Measurements from ENCODE around the gene GPC6. TPM values are rescaled to one million over a fixed set of nuclear protein-coding genes. Genes with fewer than 3 reads are reported as not detected.
"Not testable (repeated sequence)": the region's sequence is repeated elsewhere in the genome, so short reads cannot be mapped to it uniquely, and the experiment has no call there.

The GPC6 gene
- total RNA-seq, 3 donors from 2014 or later = 0.03 to 0.08 TPM; not detected in 1

DNA sequence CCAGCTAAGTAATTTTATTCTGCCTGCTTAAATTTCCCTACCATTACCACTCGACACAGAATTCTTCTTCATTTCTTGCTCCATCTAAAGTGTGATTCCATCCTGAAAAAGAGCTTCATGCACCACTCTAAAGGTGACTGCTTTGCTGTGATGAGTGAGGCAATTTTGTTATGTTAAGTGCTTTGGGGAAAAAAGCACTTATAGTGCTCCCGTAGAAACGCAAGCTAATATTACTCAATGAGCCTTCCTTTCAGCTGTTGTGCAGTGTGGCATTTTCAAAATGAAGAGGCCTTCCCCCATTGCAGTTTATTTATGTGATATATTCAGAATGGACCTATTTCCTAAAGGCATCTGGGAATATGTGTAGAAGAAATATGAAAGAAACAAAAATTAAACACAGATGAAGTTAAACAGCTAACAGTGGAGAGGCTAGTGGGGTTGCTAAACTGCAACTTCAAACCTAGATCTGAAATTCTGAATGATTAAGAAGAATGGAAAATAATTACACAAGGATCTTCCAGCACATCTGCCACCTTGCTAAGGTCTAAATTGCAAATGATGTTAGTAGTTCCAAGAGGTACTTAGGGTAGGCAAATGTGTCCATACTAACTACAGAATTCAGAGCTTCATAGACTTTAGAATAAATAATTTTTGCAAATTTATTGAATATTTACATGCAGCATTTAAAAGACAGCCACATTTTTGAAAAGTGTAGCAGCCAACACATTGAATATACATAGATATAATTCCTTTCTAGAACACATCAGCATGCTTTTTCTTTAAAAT is 1041.2 kb downstream of the GPC6 start:
- ATAC-seq = no peak
- Mint-ChIP-seq H3K9me3 (no peaks in the 10 kb centered on the region), H3K4me1 (ENCODE audit: low read depth) (no peaks in the 10 kb centered on the region), H3K36me3 (ENCODE audit: insufficient read depth) (no peaks in the 10 kb centered on the region), H3K4me3 (no peak overlapping the region), H3K27me3 (ENCODE audit: low read depth) (no peaks in the 10 kb centered on the region)
- no peak for DNase-seq

DNA sequence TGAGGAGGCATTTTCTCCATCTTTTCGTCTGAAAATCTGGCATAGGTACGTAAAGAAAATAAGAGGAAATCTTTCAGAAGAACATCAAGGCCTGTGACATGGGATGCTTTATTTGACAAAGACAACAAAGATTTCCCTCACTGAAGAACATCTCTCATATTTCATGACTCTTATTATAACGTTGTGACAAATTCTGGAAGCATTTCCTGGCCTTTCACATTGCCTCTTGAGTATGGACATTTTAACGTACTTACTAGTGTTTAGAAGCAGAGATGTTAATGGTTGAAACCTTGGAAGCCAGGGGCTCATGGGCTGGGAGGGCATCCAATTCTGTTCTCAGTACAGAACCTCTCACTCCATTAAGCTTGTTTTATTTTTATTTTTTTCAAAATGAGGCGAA is 1042.1 kb downstream of the GPC6 start:
- Mint-ChIP-seq H3K4me1 (ENCODE audit: low read depth) (no peaks in the 10 kb centered on the region), H3K27me3 (ENCODE audit: low read depth) (no peaks in the 10 kb centered on the region), H3K4me3 (no peak overlapping the region), H3K9me3 (no peaks in the 10 kb centered on the region), H3K36me3 (ENCODE audit: insufficient read depth) (no peaks in the 10 kb centered on the region)
- no peak for ATAC-seq
- no peak for DNase-seq

DNA sequence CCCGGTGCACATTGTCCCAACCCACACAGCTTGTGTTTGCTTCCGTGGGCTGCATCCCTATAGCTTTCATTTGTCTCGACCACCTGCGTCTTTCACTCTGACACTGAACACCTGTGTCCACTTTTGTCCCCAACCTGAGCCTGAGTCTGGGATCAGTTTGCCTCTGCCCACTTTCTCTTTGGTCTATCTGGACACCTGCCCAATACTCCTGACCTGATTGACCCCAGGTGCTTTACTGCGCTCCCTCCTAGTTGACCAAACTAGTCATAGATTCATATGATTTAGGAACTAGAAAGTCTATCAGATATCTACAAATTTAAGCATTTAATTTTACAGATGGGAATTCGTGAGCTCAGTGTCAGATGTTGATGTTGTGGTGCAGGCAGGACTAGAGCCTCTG is 1043.0 kb downstream of the GPC6 start:
- no peak for ATAC-seq
- Mint-ChIP-seq H3K4me3 (no peak overlapping the region), H3K9me3 (no peaks in the 10 kb centered on the region), H3K36me3 (ENCODE audit: insufficient read depth) (no peaks in the 10 kb centered on the region), H3K4me1 (ENCODE audit: low read depth) (no peaks in the 10 kb centered on the region), H3K27me3 (ENCODE audit: low read depth) (no peaks in the 10 kb centered on the region)
- DNase-seq = no peak

DNA sequence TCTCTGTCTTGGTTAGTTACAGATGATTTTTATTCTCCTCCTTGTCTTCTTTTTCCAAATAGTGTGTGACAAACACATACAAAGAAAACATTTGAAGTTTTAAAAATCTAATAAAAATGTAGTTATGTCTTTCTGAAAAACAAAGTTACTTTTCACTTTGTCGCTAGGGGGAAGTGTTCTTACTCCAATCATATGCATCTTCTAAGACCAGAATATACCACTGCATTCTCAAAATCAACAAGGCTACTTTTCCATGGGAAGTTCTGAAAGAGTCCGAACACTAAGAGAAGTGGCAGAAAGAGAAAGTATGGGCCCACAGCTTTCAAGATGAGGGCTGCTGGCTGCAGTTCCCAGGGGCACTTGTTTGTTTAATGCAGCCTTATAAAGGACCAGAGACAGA is 1043.9 kb downstream of the GPC6 start:
- no peaks in the 10 kb centered on the region for H3K27me3 Mint-ChIP-seq (ENCODE audit: low read depth)
- H3K9me3 Mint-ChIP-seq = no peaks in the 10 kb centered on the region
- H3K4me3 Mint-ChIP-seq = no peak overlapping the region
- ATAC-seq = no peak
- no peaks in the 10 kb centered on the region for H3K36me3 Mint-ChIP-seq (ENCODE audit: insufficient read depth)
- DNase-seq = no peak
- H3K4me1 Mint-ChIP-seq (ENCODE audit: low read depth) = no peaks in the 10 kb centered on the region

DNA sequence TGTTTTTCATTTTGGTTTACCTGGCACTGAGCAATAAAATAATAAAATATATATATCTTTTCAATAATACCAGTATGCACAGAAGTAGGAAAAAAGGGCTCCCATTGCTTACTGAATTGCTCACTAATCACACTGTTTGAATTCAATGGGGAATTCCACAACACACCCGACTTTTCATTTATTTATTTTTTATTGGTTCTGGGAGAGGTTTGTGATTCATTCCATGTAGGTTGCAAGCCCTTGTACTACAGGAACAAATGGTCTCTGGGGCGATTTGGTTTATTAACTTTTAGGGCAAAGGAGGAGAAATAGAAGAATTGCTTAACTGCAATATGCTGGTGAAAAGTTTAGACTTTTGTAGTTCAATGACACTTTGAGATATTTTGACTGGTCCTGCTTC is 1045.4 kb downstream of the GPC6 start:
- no peaks in the 10 kb centered on the region for H3K36me3 Mint-ChIP-seq (ENCODE audit: insufficient read depth)
- no peaks in the 10 kb centered on the region for H3K4me1 Mint-ChIP-seq (ENCODE audit: low read depth)
- no peaks in the 10 kb centered on the region for H3K9me3 Mint-ChIP-seq
- DNase-seq = no peak
- no peak for ATAC-seq
- H3K4me3 Mint-ChIP-seq = no peak overlapping the region
- no peaks in the 10 kb centered on the region for H3K27me3 Mint-ChIP-seq (ENCODE audit: low read depth)

DNA sequence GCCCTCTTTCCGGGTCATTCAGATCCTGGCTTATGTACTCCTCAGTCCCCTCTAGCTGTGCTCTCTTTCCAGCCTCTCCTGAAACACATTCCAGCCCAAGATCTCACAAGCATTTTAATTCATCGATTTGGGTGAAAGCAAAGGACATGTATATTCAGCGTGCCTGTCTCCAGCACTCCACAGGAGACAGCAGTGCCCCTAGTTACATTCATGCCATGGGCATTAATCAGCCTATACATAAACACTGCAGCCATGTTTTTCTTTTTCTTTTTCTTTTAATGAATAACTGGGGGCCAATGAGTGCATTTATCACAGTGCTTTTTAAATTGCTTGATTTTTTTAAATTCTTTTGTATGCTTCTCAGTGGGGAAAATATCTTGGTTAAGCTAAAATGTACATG is 1053.7 kb downstream of the GPC6 start:
- Mint-ChIP-seq H3K4me3 (no peak overlapping the region), H3K9me3 (peaks cover 11% of the 10 kb centered on the region), H3K4me1 (ENCODE audit: low read depth) (no peaks in the 10 kb centered on the region), H3K27me3 (ENCODE audit: low read depth) (peaks cover 14% of the 10 kb centered on the region), H3K36me3 (ENCODE audit: insufficient read depth) (no peaks in the 10 kb centered on the region)
- ATAC-seq = no peak
- no peak for DNase-seq

DNA sequence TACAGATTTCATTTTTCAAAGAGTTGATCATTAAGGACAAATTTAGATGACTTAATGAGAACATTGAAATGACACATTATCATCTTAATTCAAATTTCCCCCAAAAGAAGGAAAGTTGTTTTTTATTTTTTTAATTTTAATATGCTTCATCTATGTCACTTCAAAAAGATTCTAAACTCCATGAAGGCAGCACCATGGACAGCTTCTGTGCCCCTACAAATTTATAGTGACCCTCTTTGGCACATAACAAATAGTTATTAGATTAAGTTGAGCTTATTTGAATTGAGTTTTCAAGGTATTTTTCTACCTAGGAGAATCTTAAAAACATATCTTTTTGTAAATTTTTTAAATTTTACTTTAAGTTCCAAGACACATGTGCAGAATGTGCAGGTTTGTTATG is 1054.2 kb downstream of the GPC6 start:
- no peaks in the 10 kb centered on the region for H3K36me3 Mint-ChIP-seq (ENCODE audit: insufficient read depth)
- no peak for ATAC-seq
- H3K9me3 Mint-ChIP-seq = peaks cover 11% of the 10 kb centered on the region
- no peaks in the 10 kb centered on the region for H3K4me1 Mint-ChIP-seq (ENCODE audit: low read depth)
- H3K27me3 Mint-ChIP-seq (ENCODE audit: low read depth) = peaks cover 14% of the 10 kb centered on the region
- no peak overlapping the region for H3K4me3 Mint-ChIP-seq
- DNase-seq = no peak

DNA sequence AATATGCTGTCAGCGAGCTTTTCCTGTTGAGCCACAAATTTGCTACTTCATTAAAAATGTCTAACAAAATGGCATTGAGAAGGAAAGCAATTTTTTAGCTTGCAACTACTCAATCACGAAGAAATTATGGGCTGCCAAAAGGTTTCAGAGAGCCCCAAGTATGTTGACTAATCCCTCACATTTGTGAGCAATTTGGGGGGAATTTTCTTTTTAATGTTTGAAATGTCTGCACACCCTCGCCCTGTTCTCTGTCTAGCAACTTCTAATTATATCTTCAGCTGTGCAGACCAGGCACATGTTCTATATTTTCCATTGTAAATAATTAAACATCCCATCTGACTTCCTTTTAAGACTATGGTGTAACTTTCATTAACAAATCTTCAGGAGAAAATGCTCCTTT is 1060.0 kb downstream of the GPC6 start:
- DNase-seq (no peak), ATAC-seq (no peak)
- peaks cover 1% of the 10 kb centered on the region for H3K27me3 Mint-ChIP-seq (ENCODE audit: low read depth)
- no peaks in the 10 kb centered on the region for H3K4me1 Mint-ChIP-seq (ENCODE audit: low read depth)
- H3K36me3 Mint-ChIP-seq (ENCODE audit: insufficient read depth) = no peaks in the 10 kb centered on the region
- H3K9me3 Mint-ChIP-seq = no peaks in the 10 kb centered on the region
- H3K4me3 Mint-ChIP-seq = no peak overlapping the region

DNA sequence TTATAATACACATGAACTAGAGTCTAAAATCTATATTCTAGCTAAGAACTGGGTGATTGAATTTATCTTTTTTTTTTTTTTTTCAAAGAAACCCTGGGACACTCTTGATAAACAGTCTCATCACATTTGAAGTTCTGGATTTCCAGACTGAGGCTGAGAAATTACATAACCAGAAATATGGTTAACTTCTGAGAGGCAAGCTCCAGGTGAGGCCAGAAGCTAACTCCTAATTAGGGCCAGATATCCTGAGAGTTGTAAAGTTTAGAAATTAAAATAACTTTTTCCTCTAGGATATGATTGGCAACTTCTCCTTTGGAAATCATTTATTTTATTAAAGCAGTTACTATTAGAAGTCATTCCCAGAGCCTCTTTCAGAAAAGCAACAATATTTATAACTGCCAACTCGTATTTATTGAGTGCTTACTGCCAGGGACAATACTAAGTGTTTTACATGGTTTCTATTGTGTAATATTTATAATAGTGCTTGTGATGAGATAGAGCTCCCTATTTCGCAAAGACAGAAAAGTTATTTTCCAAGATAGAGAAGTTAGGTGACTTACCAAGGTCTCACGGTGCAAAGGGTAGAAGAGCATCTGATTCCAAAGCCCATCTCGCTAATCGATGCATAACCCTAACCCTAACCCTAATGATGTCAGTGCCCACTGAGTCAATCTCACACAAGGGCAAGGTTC is 1065.2 kb downstream of the GPC6 start:
- H3K36me3 Mint-ChIP-seq (ENCODE audit: insufficient read depth) = no peaks in the 10 kb centered on the region
- H3K4me1 Mint-ChIP-seq (ENCODE audit: low read depth) = peaks cover 6% of the 10 kb centered on the region
- ATAC-seq (no peak), DNase-seq (no peak)
- H3K9me3 Mint-ChIP-seq = no peaks in the 10 kb centered on the region
- no peaks in the 10 kb centered on the region for H3K27me3 Mint-ChIP-seq (ENCODE audit: low read depth)
- no peak overlapping the region for H3K4me3 Mint-ChIP-seq

DNA sequence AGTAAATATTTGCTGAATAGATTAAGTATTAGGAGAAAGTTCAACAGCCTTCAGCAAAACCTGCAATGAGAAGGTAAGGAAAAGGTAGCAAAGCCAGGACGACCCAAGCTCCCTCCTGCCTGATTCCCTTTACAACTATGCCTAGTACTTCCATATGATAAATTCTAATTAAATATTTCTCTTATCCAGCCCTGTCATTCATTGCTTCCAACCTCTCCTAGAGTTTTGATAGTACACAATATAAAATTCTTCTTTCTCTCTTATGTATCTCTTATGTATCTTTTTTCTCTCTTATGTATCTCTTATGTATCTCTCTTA is 1065.7 kb downstream of the GPC6 start:
- DNase-seq (no peak), ATAC-seq (no peak)
- Mint-ChIP-seq H3K36me3 (ENCODE audit: insufficient read depth) (no peaks in the 10 kb centered on the region), H3K4me1 (ENCODE audit: low read depth) (peaks cover 6% of the 10 kb centered on the region), H3K9me3 (no peaks in the 10 kb centered on the region), H3K4me3 (no peak overlapping the region), H3K27me3 (ENCODE audit: low read depth) (no peaks in the 10 kb centered on the region)

DNA sequence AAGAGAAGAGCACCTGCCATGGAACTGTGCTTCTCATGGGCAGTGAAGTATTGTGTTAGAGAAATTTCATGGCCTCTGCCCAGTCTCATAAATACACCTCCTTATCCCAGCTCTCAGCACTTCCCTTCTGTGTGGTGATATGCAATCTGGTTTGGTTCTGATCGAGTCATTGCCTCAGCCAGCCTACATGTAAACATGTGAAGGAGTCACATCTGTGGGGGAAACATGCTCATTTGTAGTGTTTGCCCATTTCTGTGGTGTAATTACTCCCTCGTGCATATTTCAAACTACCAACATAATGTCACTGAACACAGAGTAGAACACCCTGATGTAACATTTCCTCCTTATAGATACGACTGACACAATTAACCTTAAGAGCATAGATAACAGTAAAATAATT is 1069.9 kb downstream of the GPC6 start:
- peaks cover 8% of the 10 kb centered on the region for H3K4me1 Mint-ChIP-seq (ENCODE audit: low read depth)
- ATAC-seq = no peak
- no peak for DNase-seq
- H3K27me3 Mint-ChIP-seq (ENCODE audit: low read depth) = no peaks in the 10 kb centered on the region
- no peaks in the 10 kb centered on the region for H3K36me3 Mint-ChIP-seq (ENCODE audit: insufficient read depth)
- H3K4me3 Mint-ChIP-seq = no peak overlapping the region
- H3K9me3 Mint-ChIP-seq = no peaks in the 10 kb centered on the region

DNA sequence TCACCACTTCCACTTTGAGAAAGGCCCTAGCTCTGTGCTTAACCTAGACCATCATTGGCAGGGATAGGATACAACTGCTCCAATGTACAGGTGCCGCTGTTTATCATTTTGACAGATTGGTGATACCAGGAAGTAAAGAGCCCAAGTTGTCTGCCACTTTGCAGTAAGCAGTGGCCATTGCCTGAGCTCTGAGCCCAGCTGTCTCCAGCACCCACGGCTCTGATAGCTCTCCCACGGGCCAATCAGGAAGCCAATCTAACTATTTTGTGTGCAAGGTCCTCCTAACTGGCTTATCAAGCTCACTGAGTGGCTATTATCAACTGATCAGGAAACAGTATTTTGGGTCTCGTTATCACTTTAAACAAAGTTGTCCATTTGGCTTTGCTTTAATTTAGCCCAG is 1071.7 kb downstream of the GPC6 start:
- Mint-ChIP-seq H3K9me3 (no peaks in the 10 kb centered on the region), H3K27me3 (ENCODE audit: low read depth) (peaks cover under 1% of the 10 kb centered on the region), H3K36me3 (ENCODE audit: insufficient read depth) (no peaks in the 10 kb centered on the region), H3K4me1 (ENCODE audit: low read depth) (peaks cover 8% of the 10 kb centered on the region), H3K4me3 (no peak overlapping the region)
- ATAC-seq (no peak), DNase-seq (no peak)

DNA sequence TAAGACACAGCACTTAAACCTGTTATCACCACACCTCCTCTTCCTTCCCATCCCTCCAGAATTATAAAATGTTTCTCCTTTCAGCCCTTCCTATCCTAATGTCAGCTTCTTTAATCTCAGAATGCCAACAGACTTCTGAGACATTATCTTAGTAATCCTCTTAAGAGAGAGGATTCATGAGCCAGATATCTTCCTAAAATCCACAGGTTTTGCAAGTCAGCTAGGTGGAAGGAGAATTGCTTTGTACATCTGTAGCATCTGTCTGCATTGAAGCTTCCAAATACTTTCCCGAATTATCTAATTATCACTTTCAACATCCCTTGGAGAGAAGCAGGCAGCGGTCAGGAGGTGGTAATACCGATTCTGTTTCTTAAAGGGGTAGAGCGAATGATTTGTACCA is 1073.8 kb downstream of the GPC6 start:
- H3K9me3 Mint-ChIP-seq = no peaks in the 10 kb centered on the region
- ATAC-seq = no peak

DNA sequence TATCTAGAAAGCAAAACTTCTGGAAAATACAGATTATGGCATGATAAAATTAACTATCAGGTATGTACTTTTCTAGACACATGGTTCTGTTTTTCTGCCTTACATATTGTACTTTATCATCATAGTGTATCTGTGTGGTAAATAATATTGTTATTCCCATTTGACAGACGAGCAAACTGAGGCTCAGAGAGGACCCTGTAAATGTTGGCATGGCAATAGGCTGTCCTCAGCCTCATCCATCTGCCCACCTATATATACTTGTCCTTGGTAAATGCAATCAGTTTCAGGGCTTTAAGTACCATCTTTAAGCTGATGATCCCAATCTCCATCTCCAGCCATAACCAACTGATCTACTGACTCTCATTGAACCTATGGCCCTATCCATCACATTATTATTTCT is 1074.9 kb downstream of the GPC6 start:
- Mint-ChIP-seq H3K4me1 (ENCODE audit: low read depth) (peaks cover 2% of the 10 kb centered on the region), H3K4me3 (no peak overlapping the region), H3K36me3 (ENCODE audit: insufficient read depth) (no peaks in the 10 kb centered on the region), H3K9me3 (no peaks in the 10 kb centered on the region), H3K27me3 (ENCODE audit: low read depth) (peaks cover 2% of the 10 kb centered on the region)
- DNase-seq = no peak
- ATAC-seq = no peak

More for the DNA sequence above, 1073.8 kb downstream of the GPC6 start:
- no peak overlapping the region for H3K4me3 Mint-ChIP-seq
- no peak for DNase-seq
- no peaks in the 10 kb centered on the region for H3K36me3 Mint-ChIP-seq (ENCODE audit: insufficient read depth)
- peaks cover 8% of the 10 kb centered on the region for H3K4me1 Mint-ChIP-seq (ENCODE audit: low read depth)
- H3K27me3 Mint-ChIP-seq (ENCODE audit: low read depth) = peaks cover 2% of the 10 kb centered on the region

DNA sequence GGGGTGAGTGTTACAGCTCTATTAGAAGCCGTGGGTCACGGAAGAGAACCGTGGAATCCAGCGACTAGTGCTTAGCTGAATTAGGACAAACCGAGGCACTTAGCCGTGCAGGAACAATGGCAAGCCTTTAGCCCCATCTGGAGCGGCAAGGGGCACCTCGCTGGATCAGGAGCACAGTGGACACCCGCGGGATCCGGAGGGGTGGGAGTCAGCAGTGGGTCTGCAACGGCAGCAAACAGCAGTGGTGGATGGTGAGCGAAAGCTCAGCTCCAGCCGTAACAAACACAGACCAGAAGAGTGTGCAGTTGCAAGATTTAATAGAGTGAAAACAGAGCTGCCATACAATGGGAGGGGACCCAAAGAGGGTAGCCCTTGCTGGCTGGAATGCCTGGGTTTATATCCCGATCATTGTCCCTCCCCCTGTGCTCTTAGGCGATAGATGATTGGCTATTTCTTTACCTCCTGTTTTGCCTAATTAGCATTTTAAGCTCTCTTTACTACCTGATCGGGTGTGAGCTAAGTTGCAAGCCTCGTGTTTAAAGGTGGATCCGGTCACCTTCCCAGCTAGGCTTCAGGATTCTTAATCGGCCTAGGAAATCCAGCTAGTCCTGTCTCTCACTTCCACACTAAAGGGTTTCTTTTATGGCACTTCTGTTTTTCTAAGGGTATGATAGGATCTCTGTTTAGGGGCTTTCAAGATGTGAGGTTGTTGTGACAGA is 1076.4 kb downstream of the GPC6 start:
- H3K4me1 Mint-ChIP-seq (ENCODE audit: low read depth); DNase-seq: not testable (repeated sequence)

More for the DNA sequence above, 1076.4 kb downstream of the GPC6 start:
- not testable (repeated sequence) for H3K4me3 Mint-ChIP-seq; H3K36me3 Mint-ChIP-seq (ENCODE audit: insufficient read depth); ATAC-seq; H3K27me3 Mint-ChIP-seq (ENCODE audit: low read depth); H3K9me3 Mint-ChIP-seq
